Measurements from ENCODE around the gene DDX10.

GRCh38 chr11:108826136-108826535 is 161.3 kb downstream of the DDX10 start:
- TF ChIP-seq CTCF (optimal IDR thresholded peaks at IDR 0.05 in 1 of 3, IDR thresholded peaks at IDR 0.05 in 1 of 3, conservative IDR thresholded peaks at IDR 0.05 in 1 of 3; ENCODE audit: extremely low read depth in 1 of 3, insufficient read depth in 2 of 3, low read length in 3 of 3) = no peak
- TF ChIP-seq EZH2 (IDR thresholded peaks at IDR 0.05; ENCODE audit: low read length) = no peak
